ENCODE results near the gene RNF215.

DNA sequence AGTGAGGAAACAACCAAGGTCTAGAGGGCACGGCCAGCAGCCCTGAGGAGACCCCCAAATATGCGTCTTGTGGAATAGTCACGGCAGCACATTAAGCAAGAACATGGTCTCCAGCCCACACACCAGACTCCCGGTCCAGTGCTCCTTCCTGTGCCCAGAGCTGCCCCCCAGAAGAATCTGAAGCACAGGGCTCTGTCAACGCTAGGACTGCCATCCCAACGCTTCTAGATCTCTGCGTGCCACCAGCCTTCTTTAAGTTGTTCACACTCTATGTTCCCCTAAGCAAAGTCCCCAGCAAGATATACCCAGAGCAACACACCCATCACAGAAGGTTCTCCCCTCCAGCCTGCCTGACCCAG lies 6.1 kb upstream of the RNF215 start:
- TF ChIP-seq, protein P1, sequence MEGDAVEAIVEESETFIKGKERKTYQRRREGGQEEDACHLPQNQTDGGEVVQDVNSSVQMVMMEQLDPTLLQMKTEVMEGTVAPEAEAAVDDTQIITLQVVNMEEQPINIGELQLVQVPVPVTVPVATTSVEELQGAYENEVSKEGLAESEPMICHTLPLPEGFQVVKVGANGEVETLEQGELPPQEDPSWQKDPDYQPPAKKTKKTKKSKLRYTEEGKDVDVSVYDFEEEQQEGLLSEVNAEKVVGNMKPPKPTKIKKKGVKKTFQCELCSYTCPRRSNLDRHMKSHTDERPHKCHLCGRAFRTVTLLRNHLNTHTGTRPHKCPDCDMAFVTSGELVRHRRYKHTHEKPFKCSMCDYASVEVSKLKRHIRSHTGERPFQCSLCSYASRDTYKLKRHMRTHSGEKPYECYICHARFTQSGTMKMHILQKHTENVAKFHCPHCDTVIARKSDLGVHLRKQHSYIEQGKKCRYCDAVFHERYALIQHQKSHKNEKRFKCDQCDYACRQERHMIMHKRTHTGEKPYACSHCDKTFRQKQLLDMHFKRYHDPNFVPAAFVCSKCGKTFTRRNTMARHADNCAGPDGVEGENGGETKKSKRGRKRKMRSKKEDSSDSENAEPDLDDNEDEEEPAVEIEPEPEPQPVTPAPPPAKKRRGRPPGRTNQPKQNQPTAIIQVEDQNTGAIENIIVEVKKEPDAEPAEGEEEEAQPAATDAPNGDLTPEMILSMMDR (IDR thresholded peaks at IDR 0.05), result no peak
- TF ChIP-seq POLR2A (IDR thresholded peaks at IDR 0.05), result no peak
